Fibroblast of pulmonary artery (primary cell): ENCODE measurements around the gene RAB22A.
"Not testable (repeated sequence)": the region's sequence is repeated elsewhere in the genome, so short reads cannot be mapped to it uniquely, and the experiment has no call there.

Experiments
- DNase-seq: peaks from one replicate; pipeline ENCODE4 v3.0.0-alpha.2; 2010; ENCODE audit warnings: low read depth
- H3K4me3 ChIP-seq: replicated peaks from 2 replicates; pipeline ENCODE4 v1.5.1; 2011; ENCODE audit warnings: low read depth, mild to moderate bottlenecking, control low read depth, low read length, moderate library complexity
- CTCF ChIP-seq: IDR thresholded peaks from 2 replicates; pipeline ENCODE4 v1.5.1; 2011; ENCODE audit warnings: mild to moderate bottlenecking, control low read depth, low read length, inconsistent platforms; ENCODE audit errors: missing control alignments

Gene RAB22A

GRCh38 chr20:58406422-58407001 lies 97.0 kb downstream of the RAB22A start:
- no peak overlapping the region for H3K4me3 ChIP-seq
- DNase-seq: no peak
- TF ChIP-seq CTCF: no peak

- no peak overlapping the region for H3K4me3 ChIP-seq
- DNase-seq: peak; percentile 63
- no peak for TF ChIP-seq CTCF
Observed at GRCh38 chr20:58407201-58407873, 97.8 kb downstream of the RAB22A start.

GRCh38 chr20:58407966-58408557 lies 98.5 kb downstream of the RAB22A start:
- no peak for TF ChIP-seq CTCF
- H3K4me3 ChIP-seq: no peak overlapping the region
- no peak for DNase-seq

GRCh38 chr20:58408603-58409246 lies 99.2 kb downstream of the RAB22A start:
- TF ChIP-seq CTCF: no peak
- no peak overlapping the region for H3K4me3 ChIP-seq
- no peak for DNase-seq

- H3K4me3 ChIP-seq, DNase-seq: not testable (repeated sequence)
Observed at GRCh38 chr20:58414216-58414615, 104.7 kb downstream of the RAB22A start.

- H3K4me3 ChIP-seq, DNase-seq: not testable (repeated sequence)
Observed at GRCh38 chr20:58414786-58415185, 105.3 kb downstream of the RAB22A start.

GRCh38 chr20:58416057-58416456 lies 106.5 kb downstream of the RAB22A start:
- DNase-seq: no peak
- no peak overlapping the region for H3K4me3 ChIP-seq
- TF ChIP-seq CTCF: no peak

GRCh38 chr20:58416835-58417234 lies 107.3 kb downstream of the RAB22A start:
- no peak for TF ChIP-seq CTCF
- no peak overlapping the region for H3K4me3 ChIP-seq
- no peak for DNase-seq
